HEK293 (cell line): ENCODE data around the gene NDRG3.

Source experiments
- CTCF ChIA-PET: fragments of 350-600 bp; formaldehyde crosslinking; extraction: SDS; loops from one replicate; lab custom pipeline; 2021; ENCODE audit warnings: antibody characterized with exemption; lab: Yijun Ruan, JAX
- POLR2A ChIA-PET: fragments of 300-600 bp; formaldehyde crosslinking; extraction: SDS; loops from one replicate; lab custom pipeline; 2020; ENCODE audit warnings: antibody characterized with exemption, inconsistent platforms; lab: Yijun Ruan, JAX
- H3K27ac ChIP-seq: fragments of 200-500 bp; sonication (Bioruptor generic); 2 replicates; pipeline ENCODE4 v1.5.1; 2014; ENCODE audit warnings: low read depth, low read length, control low read depth, inconsistent platforms; ENCODE audit errors: extremely low read depth
- H3K36me3 ChIP-seq, 2 experiments: fragments of 200-500 bp in 1 of 2; sonication (Bioruptor generic) in 1 of 2; 1 replicate in 1 of 2; 2 replicates in 1 of 2; pipeline ENCODE4 v1.5.1; 2014 to 2017; ENCODE audit warnings: inconsistent platforms in 2 of 2, low read length in 2 of 2; ENCODE audit not compliant: control insufficient read depth in 2 of 2, insufficient read depth in 1 of 2
- H3K4me1 ChIP-seq: fragments of 200-500 bp; sonication (Bioruptor generic); 2 replicates; pipeline ENCODE4 v1.5.1; 2014; ENCODE audit warnings: mild to moderate bottlenecking, low read length, inconsistent platforms; ENCODE audit not compliant: control insufficient read depth, insufficient read depth
- H3K4me3 ChIP-seq: 2 replicates; pipeline ENCODE4 v1.5.1; 2011; ENCODE audit warnings: low read depth, mild to moderate bottlenecking, control low read depth, low read length, moderate library complexity
- H3K9me3 ChIP-seq: fragments of 200-500 bp; sonication (Bioruptor generic); 2 replicates; pipeline ENCODE4 v1.5.1; 2014; ENCODE audit warnings: low read depth, low read length, inconsistent platforms; ENCODE audit not compliant: control insufficient read depth, insufficient read depth
- KLF7 ChIP-seq: fragments of 450-650 bp; formaldehyde crosslinking; IDR thresholded peaks from 2 replicates; pipeline ENCODE4 v1.5.1; 2016; ENCODE audit warnings: missing biosample characterization, missing genetic modification characterization, borderline replicate concordance
- RBAK ChIP-seq: fragments of 450-650 bp; formaldehyde crosslinking; IDR thresholded peaks from 2 replicates; pipeline ENCODE4 v1.5.1; 2016; ENCODE audit warnings: missing biosample characterization, missing genetic modification characterization
- ZBTB17 ChIP-seq: fragments of 450-650 bp; formaldehyde crosslinking; IDR thresholded peaks from 2 replicates; pipeline ENCODE4 v1.5.1; 2016; ENCODE audit warnings: missing biosample characterization, missing genetic modification characterization
- ZEB2 ChIP-seq: fragments of 450-650 bp; formaldehyde crosslinking; IDR thresholded peaks from 2 replicates; pipeline ENCODE4 v1.5.1; 2016; ENCODE audit warnings: missing biosample characterization, missing genetic modification characterization
- ZNF19 ChIP-seq: fragments of 450-650 bp; formaldehyde crosslinking; IDR thresholded peaks from 2 replicates; pipeline ENCODE4; 2016; ENCODE audit warnings: missing biosample characterization, missing genetic modification characterization, low read depth
- ZNF248 ChIP-seq: fragments of 450-650 bp; formaldehyde crosslinking; IDR thresholded peaks from 2 replicates; pipeline ENCODE4 v1.5.1; 2017; ENCODE audit warnings: missing biosample characterization, missing genetic modification characterization
- ZNF274 ChIP-seq, 2 experiments: fragments of 200-500 bp in 1 of 2; fragments of 450-650 bp in 1 of 2; sonication (Bioruptor generic) in 1 of 2; formaldehyde crosslinking in 1 of 2; IDR thresholded peaks; 2 replicates each; pipeline versions ENCODE4 v1.5.1 to v1.6.1; 2014 to 2016; ENCODE audit warnings: borderline replicate concordance in 1 of 2, inconsistent platforms in 1 of 2, low read length in 1 of 2, missing biosample characterization in 1 of 2, missing genetic modification characterization in 1 of 2
- ZNF394 ChIP-seq: fragments of 450-650 bp; formaldehyde crosslinking; IDR thresholded peaks from 2 replicates; pipeline ENCODE4 v1.5.1; 2016; ENCODE audit warnings: missing biosample characterization, missing genetic modification characterization, mild to moderate bottlenecking, moderate library complexity, borderline replicate concordance
- ZNF600 ChIP-seq: fragments of 450-650 bp; formaldehyde crosslinking; IDR thresholded peaks from 2 replicates; pipeline ENCODE4 v1.5.1; 2016; ENCODE audit warnings: missing biosample characterization, missing genetic modification characterization
- ZNF654 ChIP-seq: fragments of 450-650 bp; formaldehyde crosslinking; IDR thresholded peaks from 2 replicates; pipeline ENCODE4 v1.5.1; 2016; ENCODE audit warnings: low read depth, missing biosample characterization, missing genetic modification characterization
- ZNF837 ChIP-seq: fragments of 450-650 bp; formaldehyde crosslinking; IDR thresholded peaks from 2 replicates; pipeline ENCODE4 v1.5.1; 2016; ENCODE audit warnings: missing biosample characterization, missing genetic modification characterization
- TF ChIP-seq, protein P1 (sequence below): fragments of 450-650 bp; IDR thresholded peaks from 2 replicates; pipeline ENCODE4 v1.5.1; 2018; ENCODE audit warnings: missing biosample characterization, mild to moderate bottlenecking, missing genetic modification characterization
- TF ChIP-seq, protein P2 (sequence below): fragments of 450-650 bp; formaldehyde crosslinking; IDR thresholded peaks from 2 replicates; pipeline ENCODE4 v1.5.1; 2016; ENCODE audit warnings: missing biosample characterization, missing genetic modification characterization
- TF ChIP-seq, protein P3 (sequence below): fragments of 450-650 bp; formaldehyde crosslinking; IDR thresholded peaks from 2 replicates; pipeline ENCODE4 v1.5.0; 2017; ENCODE audit warnings: missing biosample characterization, missing genetic modification characterization, borderline replicate concordance

Gene NDRG3

DNA sequence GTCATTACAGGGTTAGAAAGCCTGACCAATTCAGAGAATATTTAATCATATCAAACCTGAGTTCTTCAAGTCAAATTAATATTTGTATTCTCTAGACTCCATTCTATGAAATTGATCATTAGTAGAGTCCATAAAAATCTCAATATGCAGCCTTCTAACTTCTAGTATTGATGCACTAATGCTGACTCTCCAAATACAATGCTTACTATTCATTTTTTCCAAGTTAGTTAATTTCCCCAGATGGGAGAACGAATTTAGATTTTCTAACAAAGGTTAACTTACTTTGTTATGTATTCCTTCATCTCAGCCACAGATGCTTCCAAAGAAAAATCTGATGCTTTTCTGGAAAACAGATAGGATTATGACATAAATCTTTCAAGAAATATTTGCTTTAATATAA lies 12.4 kb upstream of the NDRG3 start:
- POLR2A ChIA-PET: no interaction called here
- H3K36me3 ChIP-seq: peaks cover 52 to 77% of the 10 kb centered on the region in 2 experiments
- TF ChIP-seq ZNF837 (tag by site-specific recombination): no peak
- no peak for TF ChIP-seq ZEB2
- H3K27ac ChIP-seq: no peak overlapping the region
- no peaks in the 10 kb centered on the region for H3K9me3 ChIP-seq
- CTCF ChIA-PET: no interaction called here
- H3K4me3 ChIP-seq: no peak overlapping the region
- no peaks in the 10 kb centered on the region for H3K4me1 ChIP-seq

DNA sequence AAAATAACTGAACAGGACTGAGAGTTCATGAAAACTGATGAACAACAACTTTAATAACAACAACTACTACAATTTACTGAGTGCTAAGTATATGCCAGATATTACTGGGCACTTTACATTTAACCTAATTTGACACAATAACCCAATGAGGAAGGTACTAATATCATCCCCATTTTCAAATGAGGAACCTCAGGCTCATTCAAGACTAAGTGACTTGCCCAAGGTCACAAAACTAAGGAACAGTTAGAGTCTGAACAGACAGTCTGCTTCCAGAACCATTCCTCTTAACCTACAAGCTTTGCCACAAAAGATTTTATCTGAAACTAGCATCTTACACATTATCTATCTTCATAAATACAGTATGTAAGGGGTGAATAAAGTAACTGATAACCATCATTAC lies 10.6 kb upstream of the NDRG3 start:
- CTCF ChIA-PET: interaction anchor here (1.2 to 3.5 kb wide), 6 partner anchors 10 to 204 kb away, joined by 3 to 18 read pairs (median 6); partner anchors contain the start of genes DSN1 and NDRG3
- POLR2A ChIA-PET: no interaction called here
- H3K4me3 ChIP-seq: no peak overlapping the region
- H3K4me1 ChIP-seq: no peaks in the 10 kb centered on the region
- peaks cover 58 to 82% of the 10 kb centered on the region in 2 experiments for H3K36me3 ChIP-seq
- TF ChIP-seq, protein P1, sequence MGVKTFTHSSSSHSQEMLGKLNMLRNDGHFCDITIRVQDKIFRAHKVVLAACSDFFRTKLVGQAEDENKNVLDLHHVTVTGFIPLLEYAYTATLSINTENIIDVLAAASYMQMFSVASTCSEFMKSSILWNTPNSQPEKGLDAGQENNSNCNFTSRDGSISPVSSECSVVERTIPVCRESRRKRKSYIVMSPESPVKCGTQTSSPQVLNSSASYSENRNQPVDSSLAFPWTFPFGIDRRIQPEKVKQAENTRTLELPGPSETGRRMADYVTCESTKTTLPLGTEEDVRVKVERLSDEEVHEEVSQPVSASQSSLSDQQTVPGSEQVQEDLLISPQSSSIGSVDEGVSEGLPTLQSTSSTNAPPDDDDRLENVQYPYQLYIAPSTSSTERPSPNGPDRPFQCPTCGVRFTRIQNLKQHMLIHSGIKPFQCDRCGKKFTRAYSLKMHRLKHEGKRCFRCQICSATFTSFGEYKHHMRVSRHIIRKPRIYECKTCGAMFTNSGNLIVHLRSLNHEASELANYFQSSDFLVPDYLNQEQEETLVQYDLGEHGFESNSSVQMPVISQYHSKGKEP (tag by site-specific recombination): no peak
- TF ChIP-seq KLF7 (tag by site-specific recombination) (no peak), RBAK (no peak)
- TF ChIP-seq, all 188 proteins: peak for 0
- Histone ChIP-seq H3K9me3 (no peaks in the 10 kb centered on the region), H3K27ac (no peak overlapping the region)

DNA sequence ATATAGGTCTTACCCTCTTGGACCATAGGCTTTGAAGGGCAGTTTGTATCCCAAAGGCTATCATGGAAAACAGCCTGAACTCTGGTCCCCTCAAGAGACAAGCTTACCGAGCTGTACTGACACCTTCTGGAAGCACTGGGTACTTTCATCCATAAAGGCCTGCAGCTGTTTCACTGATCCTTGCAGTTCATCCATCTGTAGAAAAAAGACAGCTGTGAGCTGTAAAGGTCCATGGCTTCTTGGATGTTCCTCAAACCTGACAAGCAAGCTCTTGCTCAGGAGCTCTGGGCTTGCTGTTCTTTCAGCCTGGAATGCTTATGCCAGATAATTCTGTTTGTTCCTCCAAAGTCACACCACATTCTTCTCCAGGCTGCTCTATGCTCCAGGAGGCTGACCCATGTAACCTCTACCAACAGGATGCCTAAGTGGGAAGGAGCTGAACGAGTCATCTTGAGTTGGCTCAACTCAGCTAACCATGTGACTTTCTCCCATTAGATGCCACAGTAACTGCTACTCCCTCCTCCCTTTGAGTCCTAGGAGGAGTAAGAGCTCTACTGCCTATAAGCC lies 8.8 kb upstream of the NDRG3 start:
- Histone ChIP-seq H3K4me1 (no peaks in the 10 kb centered on the region), H3K36me3 (peaks cover 58 to 78% of the 10 kb centered on the region in 2 experiments), H3K9me3 (no peaks in the 10 kb centered on the region)
- no peak for TF ChIP-seq ZNF274 (IDR thresholded peaks at IDR 0.05; ENCODE audit: low read length)
- no peak for TF ChIP-seq ZNF274 (tag by site-specific recombination; IDR thresholded peaks at IDR 0.05; ENCODE audit: borderline replicate concordance)
- peak; percentile 61 for TF ChIP-seq ZNF654 (tag by site-specific recombination)
- TF ChIP-seq ZNF394 (tag by site-specific recombination): peak; percentile 81; the same call in 1 of the 2 replicates
- peak; percentile 80 for TF ChIP-seq ZNF600
- TF ChIP-seq, protein P1 (tag by site-specific recombination): no peak
- TF ChIP-seq ZBTB17: peak; percentile 76
- TF ChIP-seq, all 188 proteins: peak for 4
- Histone ChIP-seq H3K4me3 (no peak overlapping the region), H3K27ac (no peak overlapping the region)
- ChIA-PET POLR2A (no interaction called here), CTCF (interaction anchor here (0.6 to 3.5 kb wide), 19 partner anchors 8 to 540 kb away, joined by 3 to 18 read pairs (median 3); partner anchors contain the start of genes DSN1, NDRG3 and RAB5IF)

DNA sequence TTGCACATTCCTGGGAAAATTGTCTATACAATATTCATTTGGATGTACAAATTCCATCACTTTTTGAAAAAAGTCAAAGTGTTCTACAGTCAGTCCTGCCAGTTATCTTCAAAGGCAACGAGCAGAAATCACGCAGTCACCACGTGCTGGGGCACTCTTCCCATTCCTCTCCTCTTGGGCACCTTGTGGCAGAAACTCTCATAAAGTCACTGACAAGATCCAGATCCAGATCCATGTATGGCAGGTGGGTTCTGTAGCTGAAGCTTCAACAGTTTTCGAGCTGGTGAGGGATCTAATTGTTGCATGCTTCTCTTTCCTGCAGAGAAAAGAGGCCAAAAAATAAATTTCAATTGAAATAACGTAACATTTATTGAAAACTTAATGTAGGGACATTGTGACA lies 6.7 kb upstream of the NDRG3 start:
- no peak for TF ChIP-seq ZNF837 (tag by site-specific recombination)
- TF ChIP-seq ZNF19: no peak
- TF ChIP-seq, protein P2, sequence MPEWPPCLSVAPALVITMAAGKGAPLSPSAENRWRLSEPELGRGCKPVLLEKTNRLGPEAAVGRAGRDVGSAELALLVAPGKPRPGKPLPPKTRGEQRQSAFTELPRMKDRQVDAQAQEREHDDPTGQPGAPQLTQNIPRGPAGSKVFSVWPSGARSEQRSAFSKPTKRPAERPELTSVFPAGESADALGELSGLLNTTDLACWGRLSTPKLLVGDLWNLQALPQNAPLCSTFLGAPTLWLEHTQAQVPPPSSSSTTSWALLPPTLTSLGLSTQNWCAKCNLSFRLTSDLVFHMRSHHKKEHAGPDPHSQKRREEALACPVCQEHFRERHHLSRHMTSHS (tag by site-specific recombination): no peak
- no peak for TF ChIP-seq ZNF248 (tag by site-specific recombination)
- TF ChIP-seq, protein P3, sequence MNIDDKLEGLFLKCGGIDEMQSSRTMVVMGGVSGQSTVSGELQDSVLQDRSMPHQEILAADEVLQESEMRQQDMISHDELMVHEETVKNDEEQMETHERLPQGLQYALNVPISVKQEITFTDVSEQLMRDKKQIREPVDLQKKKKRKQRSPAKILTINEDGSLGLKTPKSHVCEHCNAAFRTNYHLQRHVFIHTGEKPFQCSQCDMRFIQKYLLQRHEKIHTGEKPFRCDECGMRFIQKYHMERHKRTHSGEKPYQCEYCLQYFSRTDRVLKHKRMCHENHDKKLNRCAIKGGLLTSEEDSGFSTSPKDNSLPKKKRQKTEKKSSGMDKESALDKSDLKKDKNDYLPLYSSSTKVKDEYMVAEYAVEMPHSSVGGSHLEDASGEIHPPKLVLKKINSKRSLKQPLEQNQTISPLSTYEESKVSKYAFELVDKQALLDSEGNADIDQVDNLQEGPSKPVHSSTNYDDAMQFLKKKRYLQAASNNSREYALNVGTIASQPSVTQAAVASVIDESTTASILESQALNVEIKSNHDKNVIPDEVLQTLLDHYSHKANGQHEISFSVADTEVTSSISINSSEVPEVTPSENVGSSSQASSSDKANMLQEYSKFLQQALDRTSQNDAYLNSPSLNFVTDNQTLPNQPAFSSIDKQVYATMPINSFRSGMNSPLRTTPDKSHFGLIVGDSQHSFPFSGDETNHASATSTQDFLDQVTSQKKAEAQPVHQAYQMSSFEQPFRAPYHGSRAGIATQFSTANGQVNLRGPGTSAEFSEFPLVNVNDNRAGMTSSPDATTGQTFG: no peak
- Histone ChIP-seq H3K4me3 (no peak overlapping the region), H3K36me3 (peaks cover 49 to 69% of the 10 kb centered on the region in 2 experiments), H3K9me3 (no peaks in the 10 kb centered on the region), H3K4me1 (no peaks in the 10 kb centered on the region), H3K27ac (no peak overlapping the region)
- CTCF ChIA-PET: interaction anchor here (1.5 kb wide), 1 partner anchor 21 kb away, joined by 3 read pairs; the partner anchor contains the start of gene DSN1
- POLR2A ChIA-PET: no interaction called here
